Measurements from ENCODE around the gene DIP2C. TPM values are rescaled to one million over a fixed set of nuclear protein-coding genes. Genes with fewer than 3 reads are reported as not detected.
"Not testable (repeated sequence)": the region's sequence is repeated elsewhere in the genome, so short reads cannot be mapped to it uniquely, and the experiment has no call there.

Gene DIP2C
- total RNA-seq, 1 experiment from 2014 or later = 1.6 TPM

DNA sequence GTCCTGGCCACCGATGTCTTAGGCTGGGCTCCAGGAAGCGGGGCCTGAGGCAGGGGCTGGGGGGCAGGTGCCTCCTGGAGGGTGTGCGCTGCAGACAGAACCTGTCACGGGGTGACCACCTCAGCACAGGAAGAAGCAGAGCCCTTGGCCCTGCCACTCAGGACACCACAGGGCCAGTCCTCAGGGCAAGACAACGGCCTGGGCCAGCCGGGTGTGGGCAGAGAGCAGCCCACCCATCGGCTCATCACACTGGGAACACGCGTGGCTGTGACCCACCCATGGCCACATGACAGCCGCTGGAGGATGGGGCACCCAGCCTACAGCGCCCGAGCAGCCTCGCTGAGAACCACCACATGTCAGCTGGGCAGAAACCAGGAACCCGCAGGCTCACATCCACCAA is 5.9 kb upstream of the DIP2C start:
- no peak for DNase-seq (ENCODE audit: low spot score)

DNA sequence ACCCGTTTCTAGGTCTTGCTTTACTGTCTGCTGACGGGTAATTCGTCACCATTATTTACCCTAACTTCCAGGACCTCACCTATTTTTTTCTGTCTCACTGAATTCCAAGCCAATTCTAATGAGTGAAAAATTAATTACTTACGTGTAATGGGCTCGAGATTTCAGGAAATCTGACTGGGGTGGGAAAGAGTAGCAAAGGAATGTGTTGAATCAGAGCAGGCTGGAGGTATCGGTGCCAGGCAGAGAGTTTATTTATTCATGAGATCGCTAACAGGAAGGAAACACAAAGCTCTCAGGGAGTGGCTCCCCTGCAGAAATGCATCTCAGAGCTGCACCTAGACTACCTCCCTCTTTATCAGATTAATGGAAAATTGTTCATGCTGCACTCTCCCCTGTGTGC is 4.0 kb upstream of the DIP2C start:
- DNase-seq (ENCODE audit: low spot score) = peak; percentile 55

DNA sequence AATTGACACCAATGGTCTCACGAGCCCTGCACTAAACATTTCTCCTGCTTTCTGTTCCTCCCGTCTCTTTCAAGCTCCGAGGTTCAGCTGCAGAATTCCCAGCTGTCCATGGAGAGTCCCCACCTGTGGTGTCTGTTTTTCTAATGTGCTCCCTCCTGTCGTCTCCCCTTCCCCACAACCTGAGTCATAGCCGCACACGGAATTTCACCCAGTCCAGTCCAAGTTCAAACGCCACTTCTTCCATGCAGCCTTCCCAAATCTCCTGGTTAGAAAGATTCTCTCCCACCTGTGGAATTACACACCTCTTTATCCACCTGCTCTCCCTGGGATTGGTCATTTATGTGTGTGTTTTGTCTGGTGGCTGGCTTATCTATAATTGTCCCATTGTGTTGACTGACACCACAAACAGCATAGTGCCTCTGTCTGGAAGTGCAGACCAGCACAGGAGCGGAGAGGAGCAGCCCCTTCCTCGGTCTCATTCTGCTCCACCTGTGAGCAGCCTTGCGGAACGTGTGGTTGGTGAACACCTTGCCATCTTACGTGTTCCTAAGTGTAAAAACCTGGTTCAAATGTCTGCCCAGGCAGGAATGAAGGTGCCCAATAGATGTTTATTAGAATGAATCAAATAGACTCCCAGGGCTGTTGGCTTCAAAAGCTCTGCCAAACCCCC is 3.3 kb upstream of the DIP2C start:
- DNase-seq (ENCODE audit: low spot score) = no peak

DNA sequence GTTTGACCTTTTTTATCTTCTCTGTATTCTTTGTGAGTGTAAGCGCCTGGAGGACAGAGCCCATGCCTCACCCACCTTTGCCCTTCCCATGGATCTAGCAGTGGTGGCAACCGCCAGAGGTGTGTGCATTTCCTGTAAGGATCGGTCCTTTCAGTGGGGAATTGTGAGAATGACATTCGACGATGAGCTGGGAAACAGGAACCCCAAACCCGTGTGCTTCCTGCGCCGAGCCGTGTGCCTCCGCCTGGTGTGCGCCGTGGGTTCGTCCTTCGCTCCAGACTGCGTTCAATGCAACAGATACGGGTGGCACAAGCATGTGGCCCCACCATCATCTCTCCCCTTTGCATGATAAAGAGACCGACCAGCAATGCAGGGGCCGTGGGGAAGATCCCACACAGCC is 1.7 kb upstream of the DIP2C start:
- DNase-seq (ENCODE audit: low spot score) = no peak

DNA sequence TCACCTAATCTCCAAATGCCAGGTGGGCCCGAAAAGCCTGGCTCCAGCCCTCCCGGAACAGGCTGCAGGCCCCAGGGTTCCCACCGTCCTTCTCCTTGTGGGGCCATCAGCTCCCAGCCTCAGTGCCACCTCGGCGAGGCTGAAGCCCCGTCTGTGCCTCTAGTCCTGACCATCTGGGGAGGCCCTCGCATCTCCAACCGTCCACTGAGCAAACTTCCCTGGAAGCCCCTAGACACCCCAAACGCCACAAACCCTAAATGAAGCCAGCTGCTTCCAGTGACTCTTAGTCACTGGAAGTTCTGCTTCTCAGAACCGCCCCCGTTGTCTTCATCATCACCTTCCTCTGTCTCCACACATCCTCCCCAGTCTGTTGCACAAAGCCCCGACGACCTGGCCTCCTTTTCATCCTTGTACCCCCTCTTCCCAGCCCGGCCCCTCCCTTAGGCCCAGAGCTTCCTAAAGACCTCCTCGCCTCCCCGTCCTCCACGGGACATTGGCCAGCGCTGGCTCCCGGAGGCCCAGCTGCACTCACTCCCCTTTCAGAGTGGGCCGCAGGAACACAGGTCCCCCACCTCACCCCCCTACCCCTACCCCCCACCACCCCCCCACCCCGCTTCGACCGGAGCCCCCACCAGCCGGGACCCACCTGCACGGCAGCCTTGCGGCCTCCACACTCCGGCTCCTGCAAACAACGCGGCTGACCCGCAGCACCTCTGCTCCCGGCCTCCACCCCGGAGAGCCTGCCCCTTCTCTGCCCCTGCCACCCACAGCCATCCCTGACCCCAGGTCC is 1.1 kb upstream of the DIP2C start:
- DNase-seq (ENCODE audit: low spot score) = no peak

DNA sequence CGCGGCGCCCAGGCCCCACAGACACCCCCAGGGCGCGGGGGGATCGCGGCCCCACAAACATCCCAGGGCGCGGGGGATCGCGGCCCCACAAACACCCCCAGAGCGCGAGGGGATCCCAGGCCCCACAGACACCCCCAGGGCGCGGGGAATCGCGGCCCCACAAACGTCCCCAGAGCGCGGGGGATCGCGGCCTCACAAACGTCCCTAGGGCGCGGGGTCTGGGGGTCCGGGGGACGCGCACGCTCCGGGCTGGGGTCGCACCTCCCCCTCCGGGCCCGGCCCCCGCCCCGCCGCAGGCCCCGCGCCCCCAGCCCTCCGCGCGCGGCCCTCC is 382 bp downstream of the DIP2C start:
- DNase-seq (ENCODE audit: low spot score) = no peak

DNA sequence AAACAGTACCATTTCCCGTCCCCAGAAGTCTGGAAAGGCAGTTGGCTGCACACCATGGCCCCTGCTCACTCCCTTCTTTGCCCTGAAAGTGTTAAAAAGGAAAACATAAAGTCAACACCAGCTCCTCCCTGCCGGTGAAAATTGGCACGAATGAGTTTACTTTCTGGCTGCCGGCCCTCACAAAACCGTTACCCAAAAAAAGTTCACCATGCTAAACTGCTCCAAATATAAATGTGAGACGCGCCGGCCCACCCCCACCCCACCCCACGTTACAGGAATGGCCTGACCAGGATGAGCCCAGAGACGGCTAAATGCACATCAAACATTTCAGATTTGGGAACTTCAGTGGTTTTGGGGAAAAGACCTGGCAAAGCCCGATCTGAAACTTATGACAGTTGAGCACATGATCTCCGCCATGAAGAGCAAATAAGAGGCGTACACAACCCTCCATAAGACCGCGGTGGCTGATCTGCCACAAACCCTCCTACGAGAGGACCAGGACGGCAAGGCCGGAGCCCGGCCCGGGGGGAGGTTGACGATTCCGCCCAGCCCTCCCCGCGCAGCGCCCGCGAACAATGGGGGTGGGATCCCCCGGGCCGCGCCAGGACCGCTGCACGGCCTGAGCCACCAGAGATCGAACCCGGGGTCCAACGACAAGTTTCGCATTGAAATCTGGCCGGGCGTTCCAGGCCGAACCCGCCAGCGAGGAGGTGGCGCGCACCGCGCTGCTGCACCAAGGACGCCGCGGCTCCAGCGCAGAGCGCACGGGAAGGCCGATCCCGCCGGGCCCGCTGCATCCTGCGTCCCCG is 952 bp downstream of the DIP2C start:
- DNase-seq (ENCODE audit: low spot score) = no peak

DNA sequence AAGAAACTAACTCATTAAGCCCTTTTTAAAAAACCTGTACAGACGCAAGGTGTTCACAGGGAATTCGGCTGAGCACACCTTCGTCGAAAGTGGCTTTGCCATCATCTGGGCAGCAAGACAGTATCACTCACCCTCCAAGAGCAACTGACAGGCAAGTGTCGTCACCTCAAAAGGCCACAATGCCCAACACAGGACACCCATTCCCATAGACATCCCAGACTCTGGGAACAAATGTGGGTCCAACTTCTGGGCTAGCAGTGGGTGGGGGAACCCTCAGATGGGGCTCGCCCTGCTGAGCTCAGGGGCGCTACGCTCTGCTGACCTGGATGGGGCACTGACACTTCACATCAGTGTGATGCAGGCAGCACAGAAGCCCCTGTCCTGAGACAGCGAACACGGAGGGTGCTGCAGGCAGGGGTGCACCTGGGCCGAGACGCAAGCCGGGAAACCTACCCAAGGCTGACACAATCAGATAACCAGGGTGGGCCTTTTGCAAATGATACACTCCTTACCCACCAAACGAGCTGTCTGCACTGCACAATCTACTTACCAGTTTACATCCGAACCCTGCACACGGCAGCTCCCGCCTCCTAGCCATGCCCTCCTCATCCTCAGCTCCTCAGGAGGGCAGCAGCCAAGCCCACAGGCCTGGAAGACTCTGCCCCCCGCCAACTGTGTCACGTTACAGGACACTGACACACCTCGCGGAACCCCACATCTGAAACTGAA is 1.7 kb downstream of the DIP2C start:
- DNase-seq (ENCODE audit: low spot score) = no peak

DNA sequence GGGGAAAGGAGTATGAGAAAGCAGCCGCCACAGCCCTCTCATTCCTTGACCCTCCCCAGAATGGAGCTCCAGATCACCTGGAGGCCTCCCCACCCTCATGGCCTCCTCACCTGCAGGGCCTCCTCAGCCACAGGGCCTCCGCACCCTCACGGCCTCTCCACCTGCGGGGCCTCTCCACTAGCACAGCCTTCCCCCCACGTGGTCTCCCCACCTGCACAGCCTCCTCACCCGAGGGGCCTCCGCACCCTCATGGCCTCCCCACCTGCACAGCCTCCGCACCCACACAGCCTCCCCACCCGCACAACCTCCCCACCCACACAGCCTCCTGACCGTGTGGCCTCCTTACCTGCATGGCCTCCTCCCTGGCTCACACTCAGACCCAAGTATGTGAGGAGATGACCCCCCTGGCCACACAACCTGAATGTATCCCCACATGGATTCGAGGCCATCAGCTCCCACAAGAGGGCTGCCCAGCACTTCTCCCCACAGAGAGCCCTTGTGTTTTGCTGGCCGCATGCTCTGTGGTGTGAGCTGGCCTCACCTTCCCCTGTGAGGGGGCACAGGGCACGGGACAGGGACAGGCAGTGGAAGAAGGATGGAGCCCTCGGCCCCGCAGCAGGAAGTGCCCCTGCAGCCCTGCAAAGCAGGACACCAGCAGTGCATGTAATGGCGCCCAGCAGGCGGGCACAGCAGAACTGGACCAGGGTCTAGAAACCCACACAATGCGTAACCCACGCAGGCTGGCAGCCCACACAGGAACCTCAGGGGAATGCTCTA is 3.1 kb downstream of the DIP2C start:
- DNase-seq (ENCODE audit: low spot score) = no peak

DNA sequence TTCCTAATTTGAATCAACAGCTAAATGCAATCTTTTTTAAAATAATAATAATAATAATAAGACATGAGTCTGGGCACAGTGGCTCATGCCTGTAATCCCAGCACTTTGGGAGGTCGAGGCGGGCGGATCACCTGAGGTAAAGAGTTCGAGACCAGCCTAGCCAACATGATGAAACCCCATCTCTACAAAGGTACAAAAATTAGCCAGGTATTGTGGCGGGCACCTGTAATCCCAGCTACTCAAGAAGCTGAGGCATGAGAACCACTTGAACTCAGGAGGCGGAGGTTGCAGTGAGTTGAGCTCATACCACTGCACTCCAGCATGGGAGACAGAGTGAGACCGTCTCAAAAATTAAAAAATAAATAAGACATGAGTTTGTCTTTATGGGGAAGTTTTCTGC is 3.9 kb downstream of the DIP2C start:
- no peak for DNase-seq (ENCODE audit: low spot score)

DNA sequence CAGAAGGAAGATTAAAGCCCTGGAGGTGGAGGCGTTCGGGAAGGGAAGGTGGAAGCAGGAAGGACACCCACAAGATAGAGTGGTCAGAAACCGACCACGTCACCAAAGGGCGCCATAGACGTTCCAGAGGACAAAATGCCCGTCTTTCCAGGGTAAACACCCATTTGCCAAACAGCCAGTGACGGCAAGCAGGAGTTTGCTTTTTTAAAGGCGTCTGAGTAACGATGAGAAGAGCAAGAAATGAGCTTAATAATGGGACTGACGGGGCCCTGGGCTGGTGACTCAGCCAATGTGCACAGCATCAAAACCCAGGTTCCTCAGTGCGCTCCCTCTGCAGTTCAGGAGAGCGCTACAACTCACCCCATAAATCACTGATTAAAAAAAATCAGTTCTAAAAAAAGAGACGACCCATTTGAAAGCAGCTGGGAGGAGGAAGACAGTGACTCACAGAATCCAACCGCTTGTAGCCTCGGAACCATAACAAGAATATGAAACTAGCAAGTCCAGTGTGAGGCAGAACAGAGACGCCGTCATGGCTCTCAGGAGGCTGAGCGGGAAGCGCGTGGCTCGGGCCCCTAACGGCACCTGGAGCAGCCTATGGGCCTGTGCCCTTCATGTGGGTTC is 5.9 kb downstream of the DIP2C start:
- DNase-seq (ENCODE audit: low spot score) = peak; percentile 42

DNA sequence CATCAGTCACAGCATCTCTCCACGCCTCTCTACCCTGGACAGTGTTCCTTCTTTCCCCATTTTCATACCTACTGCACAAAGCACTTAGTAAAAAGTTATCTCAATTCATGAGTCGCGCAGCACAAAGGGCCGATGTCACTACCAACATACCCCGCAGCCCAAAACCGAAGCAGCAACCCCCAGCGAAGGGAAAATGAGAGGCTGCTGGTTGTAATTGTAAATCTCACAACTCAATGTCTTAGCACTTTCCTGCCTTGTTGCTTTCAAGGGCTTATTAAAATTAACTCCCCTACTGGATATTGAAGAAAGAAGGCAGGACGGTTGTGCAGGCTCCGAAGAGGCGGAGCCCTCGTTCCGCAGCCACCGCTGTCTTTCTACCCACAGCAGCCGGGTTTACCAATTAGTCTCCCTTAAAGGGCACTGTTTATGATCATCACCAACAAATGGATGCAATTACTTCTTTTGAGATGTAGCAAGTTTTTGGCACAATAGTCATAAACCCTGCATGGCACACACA is 6.5 kb downstream of the DIP2C start:
- DNase-seq (ENCODE audit: low spot score) = no peak

DNA sequence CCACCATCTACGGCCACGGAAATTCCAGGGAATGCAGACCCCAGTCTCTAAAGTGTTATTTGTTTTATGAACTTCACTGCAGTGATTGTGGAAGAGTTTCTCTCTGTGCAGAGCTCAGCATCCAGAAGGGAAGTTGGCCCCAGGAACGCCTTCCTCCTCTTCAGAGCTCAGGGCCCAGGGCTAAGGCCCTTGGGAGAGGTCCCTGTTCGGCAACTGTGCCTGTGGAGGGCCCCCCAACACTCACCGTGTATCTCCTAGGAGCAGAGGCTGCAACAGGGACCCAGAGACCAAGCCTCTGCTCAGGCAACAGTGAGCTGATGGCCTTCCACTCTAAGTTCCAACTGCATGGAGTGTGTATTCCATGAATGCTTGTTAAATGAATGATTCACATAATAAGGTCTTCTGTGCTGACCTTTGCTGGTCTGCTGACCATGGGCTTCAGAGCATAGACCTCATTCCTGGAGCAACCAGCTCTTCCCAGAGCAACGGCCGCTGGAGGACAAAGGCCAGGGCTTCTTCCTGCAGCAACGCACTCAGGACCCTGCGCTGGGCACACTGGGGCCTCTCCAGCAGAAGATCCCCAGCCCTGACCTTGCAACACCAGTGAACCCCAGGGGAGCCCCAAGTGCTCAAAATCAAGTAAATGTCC is 7.7 kb downstream of the DIP2C start:
- DNase-seq (ENCODE audit: low spot score) = no peak

DNA sequence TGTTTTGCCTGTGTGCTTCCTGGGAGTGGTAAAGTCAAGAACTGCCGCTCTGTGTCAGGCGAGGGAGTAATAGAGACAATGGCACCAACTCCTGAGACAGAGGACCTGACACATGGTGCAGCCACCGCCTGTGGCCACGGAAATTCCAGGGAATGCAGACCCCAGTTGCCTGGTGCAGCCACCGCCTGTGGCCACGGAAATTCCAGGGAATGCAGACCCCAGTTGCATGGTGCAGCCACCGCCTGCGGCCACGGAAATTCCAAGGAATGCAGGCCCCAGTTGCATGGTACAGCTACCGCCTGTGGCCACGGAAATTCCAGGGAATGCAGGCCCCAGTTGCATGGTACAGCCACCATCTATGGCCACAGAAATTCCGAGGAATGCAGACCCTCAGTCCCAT is 8.7 kb downstream of the DIP2C start:
- DNase-seq (ENCODE audit: low spot score) = no peak

DNA sequence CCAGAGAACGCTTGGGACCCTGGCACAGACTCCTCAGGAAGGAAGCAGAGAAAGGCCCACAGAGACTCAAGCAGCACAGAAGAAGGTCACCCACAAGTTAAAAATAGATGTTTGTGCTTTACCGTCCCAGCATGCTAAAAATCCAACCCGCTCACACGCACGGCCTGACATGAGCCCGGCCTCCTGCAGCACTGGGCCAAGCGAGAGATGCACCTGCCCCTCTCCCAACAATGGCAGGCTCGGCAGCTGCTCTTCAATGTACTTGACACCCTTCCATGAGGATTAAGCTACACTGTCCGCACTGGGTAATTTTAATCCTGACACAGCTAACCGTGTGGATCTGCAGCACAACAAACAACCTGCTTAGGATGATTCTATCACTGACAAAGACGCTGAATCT is 9.3 kb downstream of the DIP2C start:
- no peak for DNase-seq (ENCODE audit: low spot score)

DNA sequence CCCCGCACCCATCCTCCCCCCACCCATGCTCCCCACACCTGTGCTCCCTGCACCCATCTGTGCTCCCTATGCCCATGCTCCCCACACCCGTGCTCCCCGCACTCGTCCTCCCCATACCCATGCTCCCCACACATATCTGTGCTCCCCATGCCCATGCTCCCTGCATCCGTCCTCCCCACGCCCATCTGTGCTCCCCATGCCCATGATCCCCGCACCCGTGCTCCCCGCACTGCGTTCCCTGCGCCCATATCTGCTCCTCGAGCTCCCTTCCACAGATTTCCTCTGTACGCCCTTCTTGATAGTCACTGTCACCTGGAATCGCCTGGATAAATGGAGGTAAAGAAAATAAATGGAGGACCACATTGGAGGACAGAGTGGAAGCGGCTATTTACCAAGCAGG is 9.9 kb downstream of the DIP2C start:
- no peak for DNase-seq (ENCODE audit: low spot score)

DNA sequence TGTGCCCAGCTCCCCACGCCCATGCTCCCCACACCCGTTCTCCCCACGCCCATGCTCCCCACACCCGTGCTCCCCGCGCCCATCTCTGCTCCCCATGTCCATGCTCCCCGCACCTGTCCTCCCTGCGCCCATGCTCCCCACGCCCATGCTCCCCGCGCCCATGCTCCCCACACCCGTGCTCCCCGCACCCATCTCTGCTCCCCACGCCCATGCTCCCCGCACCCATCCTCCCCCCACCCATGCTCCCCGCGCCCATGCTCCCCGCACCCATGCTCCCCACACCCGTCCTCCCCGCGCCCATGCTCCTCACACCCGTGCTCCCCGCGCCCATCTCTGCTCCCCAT is 10.8 kb downstream of the DIP2C start:
- not testable (repeated sequence) for DNase-seq (ENCODE audit: low spot score)

DNA sequence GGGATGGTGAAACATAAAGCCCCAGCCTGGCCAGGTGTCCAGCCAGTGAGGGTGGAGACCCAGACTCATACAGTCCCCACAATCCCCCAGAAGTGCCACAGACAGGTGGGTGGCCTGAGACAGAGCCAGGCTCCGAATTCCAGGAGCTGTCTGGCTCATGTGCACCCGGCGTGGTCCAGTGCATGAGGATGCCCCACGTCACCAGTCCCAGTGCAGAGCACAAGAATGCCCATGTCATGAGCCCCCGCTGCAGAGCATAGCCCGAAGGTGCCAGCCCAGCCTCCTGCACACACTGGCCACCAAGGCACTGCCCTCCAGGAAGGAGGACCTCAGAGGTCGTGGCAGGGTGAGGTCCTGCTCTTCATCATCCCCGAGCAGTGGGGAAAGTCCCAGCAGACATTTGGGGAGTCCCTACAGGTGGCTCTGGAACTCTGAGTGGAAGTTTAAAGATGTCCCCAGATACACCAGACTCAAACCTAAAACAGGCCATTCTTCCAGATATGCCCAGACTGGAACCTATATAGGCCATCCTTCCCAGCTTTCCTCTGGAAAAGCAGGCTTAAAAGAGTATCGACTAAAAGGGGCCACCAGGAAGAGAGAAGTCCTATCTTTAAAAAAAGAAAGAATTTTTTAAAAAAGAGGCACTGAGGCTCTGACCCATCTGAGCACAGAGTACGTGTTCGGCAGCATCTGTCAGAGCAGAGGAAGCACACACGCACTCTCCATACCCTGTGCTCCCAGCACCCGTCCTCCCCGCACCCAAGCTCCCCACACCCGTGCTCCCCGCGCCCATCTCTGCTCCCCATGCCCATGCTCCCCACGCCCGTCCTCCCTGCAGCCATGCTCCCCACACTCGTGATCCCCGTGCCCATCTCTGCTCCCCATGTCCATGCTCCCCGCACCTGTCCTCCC is 11.5 kb downstream of the DIP2C start:
- no peak for DNase-seq (ENCODE audit: low spot score)

DNA sequence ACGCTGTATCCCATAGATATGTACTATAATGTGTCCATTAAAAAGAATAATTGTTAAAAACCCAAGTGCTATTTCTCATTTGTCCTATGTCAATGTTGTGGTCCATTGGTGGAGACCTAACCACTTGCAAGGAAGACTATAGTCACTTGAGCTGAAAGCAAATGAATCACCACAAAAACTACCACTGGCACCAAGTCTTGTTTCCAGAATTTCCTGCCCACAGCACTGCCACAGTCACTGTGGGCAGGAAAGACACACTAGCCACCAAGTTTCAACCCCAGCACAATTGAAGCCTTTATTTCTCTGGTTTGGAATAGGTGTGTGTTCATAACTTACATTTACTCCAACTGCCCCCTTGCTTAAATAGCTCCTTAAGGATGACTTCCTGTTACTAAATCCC is 12.4 kb downstream of the DIP2C start:
- no peak for DNase-seq (ENCODE audit: low spot score)

All from HT-29 (cell line).